HepG2 (cell line): ENCODE data around the gene GLYATL3. TPM values are rescaled to one million over a fixed set of nuclear protein-coding genes. Genes with fewer than 3 reads are reported as not detected.

Source experiments
- ADNP ChIP-seq: sonication (generic); formaldehyde crosslinking; IDR thresholded peaks from 2 replicates; pipeline ENCODE4 v1.4.0; 2020; ENCODE audit warnings: missing genetic modification reagents
- ATF1 ChIP-seq: IDR thresholded peaks from 2 replicates; pipeline ENCODE4 v1.6.1; 2016; ENCODE audit warnings: mild to moderate bottlenecking, control low read depth
- MXI1 ChIP-seq: IDR thresholded peaks from 3 replicates; pipeline ENCODE4 v1.6.1; 2012; ENCODE audit warnings: low read depth, low read length, inconsistent platforms, borderline replicate concordance
- NFIC ChIP-seq: IDR thresholded peaks from 2 replicates; pipeline ENCODE4 v1.6.1; 2012; ENCODE audit warnings: mild to moderate bottlenecking, low read length, inconsistent platforms
- RFX1 ChIP-seq: fragments of 450-650 bp; IDR thresholded peaks from 2 replicates; pipeline ENCODE4 v1.6.1; 2017
- SMAD9 ChIP-seq: sonication (generic); formaldehyde crosslinking; IDR thresholded peaks from 2 replicates; pipeline ENCODE4 v1.5.1; 2020; ENCODE audit warnings: mild to moderate bottlenecking, missing genetic modification reagents
- SNAPC2 ChIP-seq: sonication (generic); formaldehyde crosslinking; IDR thresholded peaks from 2 replicates; pipeline ENCODE4 v1.8.1; 2022; ENCODE audit warnings: mild to moderate bottlenecking, missing genetic modification reagents
- TGIF2 ChIP-seq: IDR thresholded peaks from 2 replicates; pipeline ENCODE4 v1.6.1; 2016; ENCODE audit warnings: control low read depth, missing compliant biosample characterization
- ZNF12 ChIP-seq: sonication (generic); formaldehyde crosslinking; IDR thresholded peaks from 2 replicates; pipeline ENCODE4 v1.5.0; 2020; ENCODE audit warnings: missing genetic modification reagents
- ZNF124 ChIP-seq: sonication (generic); formaldehyde crosslinking; IDR thresholded peaks from 2 replicates; pipeline ENCODE4 v1.4.0; 2020; ENCODE audit warnings: missing genetic modification reagents
- ZNF232 ChIP-seq: sonication (generic); formaldehyde crosslinking; IDR thresholded peaks from 2 replicates; pipeline ENCODE4 v1.4.0; 2020; ENCODE audit warnings: missing genetic modification reagents, borderline replicate concordance
- ZNF44 ChIP-seq: sonication (generic); formaldehyde crosslinking; IDR thresholded peaks from 2 replicates; pipeline ENCODE4 v1.5.1; 2020; ENCODE audit warnings: mild to moderate bottlenecking, missing genetic modification reagents
- ZNF556 ChIP-seq: sonication (generic); formaldehyde crosslinking; IDR thresholded peaks from 2 replicates; pipeline ENCODE4 v1.4.0; 2020; ENCODE audit warnings: mild to moderate bottlenecking, missing genetic modification reagents, borderline replicate concordance
- ZNF563 ChIP-seq: sonication (generic); formaldehyde crosslinking; IDR thresholded peaks from 2 replicates; pipeline ENCODE4 v1.8.0; 2022; ENCODE audit warnings: mild to moderate bottlenecking, moderate library complexity, missing genetic modification reagents
- ZNF616 ChIP-seq: sonication (generic); formaldehyde crosslinking; IDR thresholded peaks from 2 replicates; pipeline ENCODE4 v1.5.0; 2020; ENCODE audit warnings: low read depth, mild to moderate bottlenecking, missing genetic modification reagents
- ZNF672 ChIP-seq: sonication (generic); formaldehyde crosslinking; IDR thresholded peaks from 2 replicates; pipeline ENCODE4 v1.8.1; 2022; ENCODE audit warnings: missing genetic modification reagents
- ZNF839 ChIP-seq: sonication (generic); formaldehyde crosslinking; IDR thresholded peaks from 2 replicates; pipeline ENCODE4 v1.4.0; 2020; ENCODE audit warnings: missing genetic modification reagents, mild to moderate bottlenecking, borderline replicate concordance
- polyA plus RNA-seq, 8 experiments: library from polyadenylated mRNA; depleted of rRNA in 3 of 8; stranded (reverse) in 7 of 8; unstranded in 1 of 8; fragments of >200 nt; fragmentation: Illumina TruSeq in 4 of 8; extraction: Trizol in 4 of 8; gene quantifications; 2 replicates each; pipeline versions ENCODE4 v1.2.1 to v1.2.3, GENCODE V29; 2011 to 2016; ENCODE audit warnings: low read depth in 4 of 8, missing spikeins in 1 of 8, mixed read lengths in 1 of 8; ENCODE audit not compliant: insufficient read depth in 1 of 8
- total RNA-seq, 5 experiments: library from RNA; depleted of rRNA; stranded (reverse); fragments of >200 nt; fragmentation: Illumina TruSeq; extraction: Trizol; gene quantifications; 2 replicates each; pipeline ENCODE4 v1.2.3, GENCODE V29; 2016; ENCODE audit warnings: low read depth in 1 of 5
- TF ChIP-seq, protein P1 (sequence below): fragments of 450-650 bp; IDR thresholded peaks from 2 replicates; pipeline ENCODE4 v1.6.1; 2016
- TF ChIP-seq, protein P2 (sequence below): sonication (generic); formaldehyde crosslinking; IDR thresholded peaks from 2 replicates; pipeline ENCODE4 v1.4.0; 2020; ENCODE audit warnings: missing genetic modification reagents; ENCODE audit errors: not compliant biosample characterization
- TF ChIP-seq, protein P3 (sequence below): sonication (generic); formaldehyde crosslinking; IDR thresholded peaks from 2 replicates; pipeline ENCODE4 v1.8.1; 2023; ENCODE audit warnings: missing genetic modification reagents, mild to moderate bottlenecking, borderline replicate concordance
- TF ChIP-seq, protein P4 (sequence below): sonication (generic); formaldehyde crosslinking; conservative IDR thresholded peaks from 2 replicates; pipeline ENCODE4 v1.4.0; 2020; ENCODE audit warnings: missing genetic modification reagents
- TF ChIP-seq, protein P5 (sequence below): sonication (generic); formaldehyde crosslinking; IDR thresholded peaks from 2 replicates; pipeline ENCODE4 v1.8.0; 2022; ENCODE audit warnings: missing genetic modification reagents, mild to moderate bottlenecking, inconsistent platforms, borderline replicate concordance
- TF ChIP-seq, protein P6 (sequence below): sonication (generic); formaldehyde crosslinking; IDR thresholded peaks from 2 replicates; pipeline ENCODE4 v1.4.0; 2020; ENCODE audit warnings: mild to moderate bottlenecking, missing genetic modification reagents

Gene GLYATL3
- total and polyA plus RNA-seq, 2 of the 13 experiments (the other 11 are each of a cell fraction or from before 2014, with no cell fraction given): 0.05 TPM; not detected in 1

DNA sequence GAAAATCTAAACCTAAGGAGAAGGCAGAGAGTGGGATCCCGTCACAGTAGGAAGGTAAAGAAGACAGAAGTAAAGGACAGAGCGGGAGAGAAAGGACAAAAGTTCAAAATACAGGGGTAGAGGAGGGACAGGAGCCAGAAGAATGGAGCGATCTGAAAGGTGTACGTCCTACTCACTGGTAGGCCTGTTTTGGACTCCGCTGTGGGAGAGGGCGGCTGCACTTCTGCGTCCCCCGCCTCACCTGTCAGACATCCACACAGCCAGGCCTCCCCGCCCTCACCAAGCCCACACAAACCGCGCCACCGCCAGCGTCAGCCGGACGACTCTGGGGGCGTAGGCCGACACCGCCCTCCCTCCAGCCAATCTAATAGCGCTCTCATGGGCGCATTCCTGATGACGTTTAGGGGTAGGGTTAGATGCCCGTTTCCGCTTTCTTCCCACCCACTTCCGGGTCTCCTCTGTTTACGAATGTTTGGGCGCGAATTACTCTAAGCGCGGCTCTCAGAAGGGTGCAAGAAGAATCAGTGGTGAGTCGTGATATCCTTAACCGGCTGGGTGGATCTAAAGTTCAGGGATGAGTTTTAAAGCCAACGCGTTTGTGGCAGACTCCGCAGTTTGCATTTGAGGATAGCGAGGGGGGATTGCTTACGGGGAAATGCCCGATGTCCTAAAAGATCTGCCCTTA is 36.7 kb upstream of the GLYATL3 start, which contains the start of the genes CENPQ and MMUT (continued):
- TF ChIP-seq SNAPC2 (CRISPR knock-in tag): peak; percentile 18; the same call in 1 of the 2 replicates
- TF ChIP-seq, protein P1, sequence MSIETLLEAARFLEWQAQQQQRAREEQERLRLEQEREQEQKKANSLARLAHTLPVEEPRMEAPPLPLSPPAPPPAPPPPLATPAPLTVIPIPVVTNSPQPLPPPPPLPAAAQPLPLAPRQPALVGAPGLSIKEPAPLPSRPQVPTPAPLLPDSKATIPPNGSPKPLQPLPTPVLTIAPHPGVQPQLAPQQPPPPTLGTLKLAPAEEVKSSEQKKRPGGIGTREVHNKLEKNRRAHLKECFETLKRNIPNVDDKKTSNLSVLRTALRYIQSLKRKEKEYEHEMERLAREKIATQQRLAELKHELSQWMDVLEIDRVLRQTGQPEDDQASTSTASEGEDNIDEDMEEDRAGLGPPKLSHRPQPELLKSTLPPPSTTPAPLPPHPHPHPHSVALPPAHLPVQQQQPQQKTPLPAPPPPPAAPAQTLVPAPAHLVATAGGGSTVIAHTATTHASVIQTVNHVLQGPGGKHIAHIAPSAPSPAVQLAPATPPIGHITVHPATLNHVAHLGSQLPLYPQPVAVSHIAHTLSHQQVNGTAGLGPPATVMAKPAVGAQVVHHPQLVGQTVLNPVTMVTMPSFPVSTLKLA: peak; percentile 63
- TF ChIP-seq ZNF672 (CRISPR knock-in tag): no peak
- no peak for TF ChIP-seq ZNF12 (CRISPR knock-in tag)
- TF ChIP-seq, protein P2, sequence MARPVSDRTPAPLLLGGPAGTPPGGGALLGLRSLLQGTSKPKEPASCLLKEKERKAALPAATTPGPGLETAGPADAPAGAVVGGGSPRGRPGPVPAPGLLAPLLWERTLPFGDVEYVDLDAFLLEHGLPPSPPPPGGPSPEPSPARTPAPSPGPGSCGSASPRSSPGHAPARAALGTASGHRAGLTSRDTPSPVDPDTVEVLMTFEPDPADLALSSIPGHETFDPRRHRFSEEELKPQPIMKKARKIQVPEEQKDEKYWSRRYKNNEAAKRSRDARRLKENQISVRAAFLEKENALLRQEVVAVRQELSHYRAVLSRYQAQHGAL (CRISPR knock-in tag): no peak
- no peak for TF ChIP-seq NFIC
- TF ChIP-seq, protein P3, sequence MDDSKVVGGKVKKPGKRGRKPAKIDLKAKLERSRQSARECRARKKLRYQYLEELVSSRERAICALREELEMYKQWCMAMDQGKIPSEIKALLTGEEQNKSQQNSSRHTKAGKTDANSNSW: no peak
- TF ChIP-seq ZNF124 (CRISPR knock-in tag): peak; percentile 67; the same call in 1 of the 2 replicates
- TF ChIP-seq, protein P4, sequence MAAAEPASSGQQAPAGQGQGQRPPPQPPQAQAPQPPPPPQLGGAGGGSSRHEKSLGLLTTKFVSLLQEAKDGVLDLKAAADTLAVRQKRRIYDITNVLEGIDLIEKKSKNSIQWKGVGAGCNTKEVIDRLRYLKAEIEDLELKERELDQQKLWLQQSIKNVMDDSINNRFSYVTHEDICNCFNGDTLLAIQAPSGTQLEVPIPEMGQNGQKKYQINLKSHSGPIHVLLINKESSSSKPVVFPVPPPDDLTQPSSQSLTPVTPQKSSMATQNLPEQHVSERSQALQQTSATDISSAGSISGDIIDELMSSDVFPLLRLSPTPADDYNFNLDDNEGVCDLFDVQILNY (CRISPR knock-in tag): peak; percentile 93
- TF ChIP-seq MXI1: peak; percentile 93; the same call in 2 of the 3 replicates
- TF ChIP-seq ZNF556 (CRISPR knock-in tag): peak; percentile 99
- TF ChIP-seq ZNF232 (CRISPR knock-in tag): peak; percentile 24; the same call in 1 of the 2 replicates
- TF ChIP-seq ADNP (CRISPR knock-in tag): no peak
- TF ChIP-seq, protein P5, sequence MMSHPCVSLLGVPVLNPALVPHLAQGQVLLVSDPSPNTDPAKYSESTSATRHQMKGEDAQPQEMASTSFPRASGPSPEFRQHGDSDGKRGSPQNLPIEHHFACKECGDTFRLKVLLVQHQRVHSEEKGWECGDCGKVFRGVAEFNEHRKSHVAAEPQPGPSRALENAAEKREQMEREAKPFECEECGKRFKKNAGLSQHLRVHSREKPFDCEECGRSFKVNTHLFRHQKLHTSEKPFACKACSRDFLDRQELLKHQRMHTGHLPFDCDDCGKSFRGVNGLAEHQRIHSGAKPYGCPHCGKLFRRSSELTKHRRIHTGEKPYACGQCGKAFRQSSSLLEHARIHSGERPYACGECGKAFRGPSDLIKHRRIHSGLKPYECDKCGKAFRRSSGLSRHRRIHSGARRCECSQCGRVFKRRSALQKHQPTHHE (CRISPR knock-in tag): peak; percentile 97
- TF ChIP-seq, protein P6, sequence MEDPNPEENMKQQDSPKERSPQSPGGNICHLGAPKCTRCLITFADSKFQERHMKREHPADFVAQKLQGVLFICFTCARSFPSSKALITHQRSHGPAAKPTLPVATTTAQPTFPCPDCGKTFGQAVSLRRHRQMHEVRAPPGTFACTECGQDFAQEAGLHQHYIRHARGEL: no peak
- TF ChIP-seq ZNF563 (CRISPR knock-in tag): peak; percentile 84
- TF ChIP-seq ZNF839 (CRISPR knock-in tag): peak; percentile 49; the same call in 1 of the 2 replicates
- TF ChIP-seq ATF1: peak; percentile 99
- TF ChIP-seq ZNF616 (CRISPR knock-in tag): peak; percentile 84
- TF ChIP-seq SMAD9 (CRISPR knock-in tag): no peak
- TF ChIP-seq TGIF2 (CRISPR knock-in tag): peak; percentile 98
- no peak for TF ChIP-seq RFX1
- TF ChIP-seq ZNF44 (CRISPR knock-in tag): no peak
